PC-3 (cell line): ENCODE data around the gene NCF4.

Source experiments
- CTCF ChIP-seq: fragments of 300-600 bp; sonication (generic); conservative IDR thresholded peaks from 2 replicates; pipeline ENCODE4 v1.5.1; 2017; ENCODE audit warnings: antibody characterized with exemption, low read depth, mild to moderate bottlenecking, low read length
- EZH2 ChIP-seq: fragments of 300-600 bp; sonication (generic); IDR thresholded peaks from one replicate; pipeline ENCODE4 v1.6.1; 2017; ENCODE audit warnings: antibody characterized with exemption, mild to moderate bottlenecking, low read length; ENCODE audit not compliant: unreplicated experiment

DNA sequence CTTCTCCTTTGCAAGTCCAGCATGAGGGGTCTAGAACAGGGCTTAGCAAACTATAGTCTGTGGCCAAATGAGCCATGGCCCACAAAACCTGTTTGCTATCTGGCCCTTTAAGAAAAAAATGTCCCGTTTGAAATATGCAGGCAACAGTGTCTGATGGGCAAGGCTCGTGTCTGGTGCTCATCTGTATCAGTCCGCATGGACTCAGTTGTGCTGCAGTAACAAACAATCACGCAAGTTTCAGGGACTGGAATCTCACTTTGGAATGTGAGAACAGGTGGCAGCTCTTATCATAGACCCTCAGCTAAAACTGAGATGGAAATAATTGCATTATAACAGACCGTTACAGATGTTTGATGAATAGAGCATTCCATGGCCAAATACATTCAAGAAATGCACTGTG is 24.9 kb upstream of the NCF4 start:
- no peak for TF ChIP-seq EZH2
- no peak for TF ChIP-seq CTCF
